NT2/D1 (cell line): ENCODE data around the gene CDK11A.
"Not testable (repeated sequence)": the region's sequence is repeated elsewhere in the genome, so short reads cannot be mapped to it uniquely, and the experiment has no call there.

Experiments
- DNase-seq: peaks from one replicate; pipeline ENCODE4 v3.0.0-alpha.2; 2011; ENCODE audit warnings: low read depth, low spot score
- H3K27me3 ChIP-seq: 2 replicates; pipeline ENCODE4 v1.6.0; 2011; ENCODE audit warnings: mild to moderate bottlenecking; ENCODE audit not compliant: insufficient read length, insufficient read depth
- H3K36me3 ChIP-seq: 2 replicates; pipeline ENCODE4 v1.6.1; 2011; ENCODE audit warnings: mild to moderate bottlenecking, low read length, mixed read lengths; ENCODE audit not compliant: insufficient read depth, insufficient read length
- H3K4me1 ChIP-seq: 2 replicates; pipeline ENCODE4 v1.5.1; 2011; ENCODE audit not compliant: insufficient read depth, insufficient read length
- H3K4me3 ChIP-seq: 2 replicates; pipeline ENCODE4 v1.5.1; 2011; ENCODE audit warnings: low read depth; ENCODE audit not compliant: insufficient read length
- H3K9ac ChIP-seq: 2 replicates; pipeline ENCODE4 v1.6.0; 2011; ENCODE audit warnings: low read depth; ENCODE audit not compliant: insufficient read length
- H3K9me3 ChIP-seq: 2 replicates; pipeline ENCODE4 v1.5.1; 2011; ENCODE audit warnings: mild to moderate bottlenecking, low read length; ENCODE audit not compliant: insufficient read depth
- SUZ12 ChIP-seq: IDR thresholded peaks from 2 replicates; pipeline ENCODE4 v1.6.1; 2011; ENCODE audit not compliant: insufficient read length, insufficient read depth; ENCODE audit errors: extremely low read depth
- YY1 ChIP-seq: IDR thresholded peaks from 2 replicates; pipeline ENCODE4 v1.6.1; 2011; ENCODE audit not compliant: insufficient read length, insufficient read depth
- ZNF274 ChIP-seq: IDR thresholded peaks from 2 replicates; pipeline ENCODE4 v1.6.1; 2011; ENCODE audit warnings: mild to moderate bottlenecking, low read depth, low read length

The CDK11A gene

DNA sequence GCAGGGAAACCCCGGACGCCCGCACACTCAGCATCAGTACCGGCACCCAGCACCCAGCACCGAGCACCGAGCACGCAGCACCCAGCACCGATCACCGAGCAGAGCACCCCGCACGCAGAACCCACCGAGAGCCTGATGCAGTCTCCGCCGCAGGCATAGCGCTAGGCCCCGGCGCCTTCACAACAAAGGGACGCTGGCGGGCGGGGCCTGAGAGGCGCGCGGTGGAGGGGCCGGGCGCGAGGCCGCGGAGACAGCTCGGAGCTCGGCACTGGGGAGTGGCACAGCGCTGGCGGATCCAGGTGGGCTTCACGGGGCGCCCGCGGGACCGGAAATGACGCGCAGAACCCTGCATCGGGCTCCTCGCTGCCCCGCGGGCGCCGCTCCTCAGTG lies 31.8 kb downstream of the CDK11A start:
- H3K4me1 ChIP-seq, H3K9me3 ChIP-seq, H3K27me3 ChIP-seq, H3K9ac ChIP-seq, H3K36me3 ChIP-seq: not testable (repeated sequence)
- H3K4me3 ChIP-seq, result peak overlapping the region; percentile 18
- DNase-seq, result peak; percentile 13

DNA sequence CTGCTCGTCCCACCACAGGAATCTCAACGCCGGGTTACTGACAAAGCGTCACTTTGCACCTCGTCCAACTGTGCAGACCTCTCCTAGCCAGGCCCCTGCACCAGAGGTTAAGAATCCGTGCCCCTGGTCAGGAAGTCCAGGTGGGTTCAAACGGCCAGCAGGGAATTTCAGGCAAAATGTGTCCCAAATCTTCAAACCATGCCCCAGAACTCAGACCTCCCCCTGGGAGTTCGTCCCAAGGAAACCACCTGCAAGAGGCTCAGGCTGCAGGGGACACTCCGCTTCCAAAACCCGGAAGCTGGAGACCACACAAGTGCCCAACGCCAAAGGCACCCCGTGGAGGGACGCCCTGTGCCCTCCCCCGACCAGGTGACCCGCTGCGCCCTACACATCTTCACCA lies 32.7 kb downstream of the CDK11A start:
- not testable (repeated sequence) for H3K9me3 ChIP-seq, H3K36me3 ChIP-seq, H3K4me3 ChIP-seq, DNase-seq, H3K4me1 ChIP-seq, H3K9ac ChIP-seq, H3K27me3 ChIP-seq

DNA sequence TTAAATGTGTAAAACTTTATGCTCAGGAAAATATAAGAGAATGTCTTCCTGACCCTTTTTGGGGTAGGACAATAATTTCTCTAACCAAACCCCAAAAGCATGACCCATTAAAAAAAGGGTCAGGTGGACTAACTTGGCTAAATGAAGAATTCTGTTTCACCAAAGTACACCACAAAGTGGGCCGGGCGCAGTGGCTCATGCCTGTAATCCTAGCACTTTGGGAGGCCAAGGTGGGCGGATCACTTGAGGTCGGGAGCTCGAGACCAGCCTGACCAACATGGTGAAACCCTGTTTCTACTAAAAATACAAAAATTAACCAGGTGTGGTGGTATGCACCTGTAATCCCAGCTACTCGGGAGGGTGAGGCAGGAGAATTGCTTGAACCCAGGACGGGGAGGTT lies 34.6 kb downstream of the CDK11A start:
- H3K9ac ChIP-seq, H3K9me3 ChIP-seq, DNase-seq, H3K4me3 ChIP-seq, H3K4me1 ChIP-seq, H3K27me3 ChIP-seq, H3K36me3 ChIP-seq: not testable (repeated sequence)

DNA sequence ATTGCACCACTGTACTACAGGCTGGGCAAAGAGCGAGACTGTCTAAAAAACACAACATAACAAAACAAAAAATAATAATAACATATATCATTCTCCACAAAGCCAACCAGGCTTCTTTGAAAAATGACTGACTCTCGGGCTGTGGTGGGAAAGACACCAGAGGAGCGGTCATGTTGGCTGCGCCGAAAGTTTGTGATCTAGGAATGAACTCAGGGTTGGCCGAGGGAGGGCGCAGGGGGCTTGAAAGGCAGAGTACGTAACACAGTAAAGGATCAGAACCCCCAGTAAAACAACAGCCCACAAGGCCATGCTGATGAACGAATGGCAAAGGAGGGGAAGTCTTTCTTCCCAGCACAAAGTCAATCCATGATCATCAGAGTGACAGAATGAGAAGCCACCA lies 36.3 kb downstream of the CDK11A start:
- H3K36me3 ChIP-seq, result peaks cover 8% of the 10 kb centered on the region
- DNase-seq, result no peak
- H3K9ac ChIP-seq, result no peak overlapping the region
- H3K9me3 ChIP-seq, result no peaks in the 10 kb centered on the region
- TF ChIP-seq YY1, result no peak
- TF ChIP-seq ZNF274, result no peak
- no peak for TF ChIP-seq SUZ12
- no peak overlapping the region for H3K4me3 ChIP-seq
- H3K4me1 ChIP-seq, result peaks cover 5% of the 10 kb centered on the region
- no peaks in the 10 kb centered on the region for H3K27me3 ChIP-seq

DNA sequence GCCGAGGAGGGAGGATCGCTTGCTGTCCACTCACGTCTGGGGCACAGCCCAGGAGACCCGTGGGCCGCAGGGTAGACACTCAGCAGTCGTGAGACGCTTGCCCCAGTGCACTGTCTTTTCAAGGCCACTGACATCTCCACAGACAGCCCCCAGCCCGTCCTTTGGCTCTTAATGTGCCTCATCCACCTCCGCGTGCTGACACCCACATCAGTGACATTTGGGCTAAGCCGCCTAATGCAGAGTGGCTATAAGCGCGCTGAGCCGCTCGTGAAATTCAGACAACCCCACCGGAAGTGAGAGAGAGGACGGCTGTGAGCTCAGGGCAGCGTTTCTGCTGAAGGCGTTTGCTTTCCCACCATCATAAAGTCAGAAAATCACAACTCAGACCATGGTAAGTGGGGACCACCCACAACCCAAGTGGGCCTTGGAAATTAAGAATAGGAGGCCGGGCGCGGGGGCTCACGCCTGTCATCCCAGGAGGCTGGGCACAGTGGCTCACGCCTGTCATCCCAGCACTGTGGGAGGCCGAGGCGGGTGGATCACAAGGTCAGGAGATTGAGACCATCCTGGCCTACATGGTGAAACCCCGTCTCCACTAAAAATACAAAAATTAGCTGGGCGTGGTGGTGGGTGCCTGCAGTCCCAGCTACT lies 40.0 kb downstream of the CDK11A start:
- Histone ChIP-seq H3K9ac (no peak overlapping the region), H3K36me3 (peaks cover 12% of the 10 kb centered on the region), H3K4me3 (no peak overlapping the region), H3K4me1 (peaks cover 9% of the 10 kb centered on the region), H3K27me3 (no peaks in the 10 kb centered on the region), H3K9me3 (no peaks in the 10 kb centered on the region)
- DNase-seq, result no peak
- TF ChIP-seq ZNF274 (no peak), YY1 (no peak), SUZ12 (no peak)

DNA sequence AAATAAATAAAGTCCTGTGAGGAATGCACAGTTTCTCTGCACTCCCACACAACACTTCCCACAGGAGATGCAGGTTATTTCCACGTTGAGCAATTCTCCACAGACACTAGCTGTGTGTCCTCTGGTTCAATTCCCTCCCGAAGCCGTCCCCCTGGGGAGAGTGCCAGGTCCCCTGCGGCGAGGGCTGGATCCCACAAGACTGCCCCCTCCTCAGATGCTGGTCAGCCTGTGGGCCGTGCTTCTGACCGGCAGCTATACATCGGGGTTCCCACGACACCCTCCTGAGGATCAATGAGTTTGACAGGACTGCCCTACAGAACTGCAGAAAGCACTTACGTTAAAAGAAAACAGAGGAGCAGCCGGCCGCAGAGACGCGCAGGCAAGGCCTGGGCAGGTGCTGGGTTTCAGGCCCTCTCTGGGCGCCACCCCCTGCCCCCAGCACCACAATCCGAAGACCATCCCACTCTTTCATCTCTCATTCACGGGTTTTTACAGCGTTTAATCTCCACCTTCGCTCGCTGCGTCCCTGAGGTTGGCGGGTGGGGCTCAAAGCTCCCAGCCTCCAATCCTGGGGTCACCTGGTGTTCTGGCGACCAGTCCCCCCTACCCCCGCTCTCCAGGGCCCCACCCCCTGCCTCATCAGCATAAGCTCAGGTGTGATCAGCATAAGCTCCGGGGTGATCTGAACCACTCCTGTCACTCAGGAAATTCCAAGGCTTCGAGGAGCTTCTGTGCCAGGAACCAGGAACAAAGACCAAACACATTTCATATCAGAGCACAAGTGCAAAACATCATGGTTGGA lies 40.9 kb downstream of the CDK11A start:
- TF ChIP-seq ZNF274 (no peak), SUZ12 (no peak), YY1 (no peak)
- Histone ChIP-seq H3K4me1 (peaks cover 14% of the 10 kb centered on the region), H3K27me3 (no peaks in the 10 kb centered on the region), H3K4me3 (no peak overlapping the region), H3K36me3 (peaks cover 9% of the 10 kb centered on the region), H3K9ac (no peak overlapping the region), H3K9me3 (no peaks in the 10 kb centered on the region)
- DNase-seq, result no peak

DNA sequence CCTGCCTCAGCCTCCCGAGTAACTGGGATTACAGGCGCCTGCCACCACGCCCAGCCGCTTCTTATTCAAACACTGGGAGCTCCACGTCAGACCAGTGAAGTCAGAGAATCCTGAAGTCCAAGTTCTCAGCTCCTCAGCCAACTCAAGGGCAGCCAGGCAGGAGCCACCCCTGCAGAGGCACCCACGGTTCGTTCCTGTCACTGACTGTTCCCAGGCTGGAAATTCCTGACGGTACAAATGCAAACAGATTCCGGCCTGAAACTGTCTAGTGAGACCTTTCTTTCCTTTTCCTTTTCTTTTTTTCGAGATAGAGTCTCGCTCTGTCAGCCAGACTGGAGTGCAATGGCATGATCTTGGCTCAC lies 43.3 kb downstream of the CDK11A start:
- Histone ChIP-seq H3K4me1 (peaks cover 17% of the 10 kb centered on the region), H3K9ac (no peak overlapping the region)

More for the DNA sequence above, 43.3 kb downstream of the CDK11A start:
- Histone ChIP-seq H3K36me3 (peaks cover 9% of the 10 kb centered on the region), H3K9me3 (no peaks in the 10 kb centered on the region), H3K4me3 (no peak overlapping the region), H3K27me3 (no peaks in the 10 kb centered on the region)
- DNase-seq, result no peak
- TF ChIP-seq ZNF274 (no peak), YY1 (no peak), SUZ12 (no peak)
